Iris pigment epithelial cell (primary cell): ENCODE data around the gene TTLL11.

Source experiments
- DNase-seq: peaks from one replicate; pipeline ENCODE4 v3.0.0-alpha.2; 2011; ENCODE audit warnings: low read depth

Gene TTLL11

GRCh38 chr9:122109035-122109813, 16.1 kb upstream of the TTLL11 start:
- DNase-seq: no peak

GRCh38 chr9:122107291-122107805, 14.2 kb upstream of the TTLL11 start:
- DNase-seq: no peak

- no peak for DNase-seq
Observed at GRCh38 chr9:122106576-122106975, 13.5 kb upstream of the TTLL11 start.

GRCh38 chr9:122103985-122104384, 10.9 kb upstream of the TTLL11 start:
- no peak for DNase-seq

GRCh38 chr9:122102156-122102555, 9.0 kb upstream of the TTLL11 start:
- no peak for DNase-seq

GRCh38 chr9:122100756-122101155, 7.6 kb upstream of the TTLL11 start:
- DNase-seq: no peak

- peak; percentile 70 for DNase-seq
Observed at GRCh38 chr9:122099271-122099869, 6.3 kb upstream of the TTLL11 start.

GRCh38 chr9:122097679-122098315, 4.7 kb upstream of the TTLL11 start:
- no peak for DNase-seq

- no peak for DNase-seq
Observed at GRCh38 chr9:122096620-122097415, 3.7 kb upstream of the TTLL11 start.

- peak; percentile 69 for DNase-seq
Observed at GRCh38 chr9:122095010-122095767, 2.1 kb upstream of the TTLL11 start.

GRCh38 chr9:122091682-122092592, 1.2 kb downstream of the TTLL11 start:
- no peak for DNase-seq

GRCh38 chr9:122090981-122091380, 2.1 kb downstream of the TTLL11 start:
- DNase-seq: no peak

- no peak for DNase-seq
Observed at GRCh38 chr9:122090287-122090883, 2.7 kb downstream of the TTLL11 start.

- no peak for DNase-seq
Observed at GRCh38 chr9:122088880-122089706, 4.0 kb downstream of the TTLL11 start.

GRCh38 chr9:122087406-122088200, 5.5 kb downstream of the TTLL11 start:
- DNase-seq: no peak

GRCh38 chr9:122086873-122087272, 6.2 kb downstream of the TTLL11 start:
- no peak for DNase-seq

GRCh38 chr9:122085260-122085659, 7.8 kb downstream of the TTLL11 start:
- no peak for DNase-seq

- DNase-seq: no peak
Observed at GRCh38 chr9:122084026-122084675, 9.0 kb downstream of the TTLL11 start.
